ENCODE results near the gene RIPOR1.

The RIPOR1 gene

GRCh38 chr16:67539691-67540635 is 11.3 kb downstream of the RIPOR1 start:
- DNase-seq (ENCODE audit: low read depth), result no peak
- no peak overlapping the region for H3K4me3 ChIP-seq (ENCODE audit: control insufficient read depth, low read depth, low read length)
- TF ChIP-seq CTCF (IDR thresholded peaks at IDR 0.05; ENCODE audit: control insufficient read depth, insufficient read depth, low read depth, low read length, missing control alignments), result no peak

DNA sequence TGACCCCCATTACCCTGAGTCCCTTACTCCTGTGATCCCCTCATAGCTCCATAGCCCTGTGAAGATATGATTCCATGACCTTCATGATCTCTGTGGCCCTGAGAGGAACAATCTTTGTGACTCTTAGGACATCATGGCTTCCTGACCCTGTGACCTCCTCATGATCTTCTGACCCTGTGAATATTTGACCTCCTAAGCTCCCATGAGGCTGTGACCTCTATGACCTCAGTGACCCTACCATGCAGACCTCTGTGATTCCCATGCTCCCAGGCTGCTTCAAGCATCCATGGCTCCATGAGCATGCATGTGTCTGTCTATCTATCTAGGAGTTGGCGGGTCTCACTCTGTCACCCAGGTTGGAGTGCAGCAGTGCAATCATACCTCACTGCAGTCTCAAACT is 12.1 kb downstream of the RIPOR1 start:
- no peak for TF ChIP-seq CTCF (IDR thresholded peaks at IDR 0.05; ENCODE audit: control insufficient read depth, insufficient read depth, low read depth, low read length, missing control alignments)
- no peak overlapping the region for H3K4me3 ChIP-seq (ENCODE audit: control insufficient read depth, low read depth, low read length)
- DNase-seq (ENCODE audit: low read depth), result no peak

GRCh38 chr16:67541391-67542263 is 13.0 kb downstream of the RIPOR1 start:
- no peak for DNase-seq (ENCODE audit: low read depth)
- no peak for TF ChIP-seq CTCF (IDR thresholded peaks at IDR 0.05; ENCODE audit: control insufficient read depth, insufficient read depth, low read depth, low read length, missing control alignments)
- H3K4me3 ChIP-seq (ENCODE audit: control insufficient read depth, low read depth, low read length), result no peak overlapping the region

DNA sequence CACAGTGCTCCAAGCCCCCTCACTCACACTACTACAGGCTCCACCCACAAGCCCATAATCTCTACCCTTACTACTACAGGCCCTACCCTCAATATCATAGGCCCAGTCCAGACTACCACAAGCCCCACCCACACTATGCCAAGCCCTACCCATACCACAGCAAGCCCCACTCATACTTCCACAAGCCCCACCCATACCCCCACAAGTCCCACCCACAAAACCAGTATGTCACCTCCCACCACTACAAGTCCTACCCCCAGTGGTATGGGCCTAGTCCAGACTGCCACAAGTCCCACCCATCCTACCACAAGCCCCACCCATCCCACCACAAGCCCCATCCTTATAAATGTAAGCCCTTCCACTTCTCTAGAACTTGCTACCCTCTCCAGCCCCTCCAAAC is 13.8 kb downstream of the RIPOR1 start:
- H3K4me3 ChIP-seq (ENCODE audit: control insufficient read depth, low read depth, low read length), result no peak overlapping the region
- no peak for TF ChIP-seq CTCF (IDR thresholded peaks at IDR 0.05; ENCODE audit: control insufficient read depth, insufficient read depth, low read depth, low read length, missing control alignments)
- DNase-seq (ENCODE audit: low read depth), result no peak

DNA sequence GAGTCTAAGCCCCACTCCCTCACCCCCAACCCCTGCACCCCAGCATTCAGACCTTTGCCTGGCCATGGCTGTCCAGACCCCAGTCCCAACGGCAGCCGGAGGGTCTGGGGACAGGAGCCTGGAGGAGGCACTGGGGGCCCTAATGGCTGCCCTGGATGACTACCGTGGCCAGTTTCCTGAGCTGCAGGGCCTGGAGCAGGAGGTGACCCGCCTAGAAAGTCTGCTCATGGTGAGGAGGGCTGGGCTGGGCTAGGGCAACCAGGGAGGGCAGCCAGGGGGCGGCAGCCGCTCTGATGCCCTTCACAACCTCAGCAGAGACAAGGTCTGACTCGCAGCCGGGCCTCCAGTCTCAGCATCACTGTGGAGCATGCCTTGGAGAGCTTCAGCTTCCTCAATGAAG is 14.4 kb downstream of the RIPOR1 start:
- no peak for TF ChIP-seq CTCF (IDR thresholded peaks at IDR 0.05; ENCODE audit: control insufficient read depth, insufficient read depth, low read depth, low read length, missing control alignments)
- no peak overlapping the region for H3K4me3 ChIP-seq (ENCODE audit: control insufficient read depth, low read depth, low read length)
- DNase-seq (ENCODE audit: low read depth), result no peak

DNA sequence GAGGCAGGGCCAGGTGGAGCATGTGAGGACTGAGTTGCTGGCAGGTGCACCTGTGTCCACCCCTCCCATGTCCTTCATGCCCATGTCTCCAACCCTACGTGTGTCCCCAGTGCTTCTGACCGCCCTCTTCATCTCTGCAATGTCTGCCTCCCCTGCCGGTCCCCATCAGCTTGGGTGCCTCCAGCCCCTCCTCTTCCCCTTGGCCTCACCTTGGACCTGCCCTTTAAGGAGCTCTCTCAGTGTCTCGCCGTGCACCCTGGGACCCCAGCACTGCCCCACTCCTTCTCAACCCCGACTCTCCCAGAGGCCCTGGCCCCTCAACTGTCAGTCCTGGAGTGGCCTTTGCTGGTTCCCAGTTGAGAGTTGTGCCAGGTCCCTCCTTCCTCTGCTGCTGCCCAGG is 15.0 kb downstream of the RIPOR1 start:
- TF ChIP-seq CTCF (IDR thresholded peaks at IDR 0.05; ENCODE audit: control insufficient read depth, insufficient read depth, low read depth, low read length, missing control alignments), result no peak
- H3K4me3 ChIP-seq (ENCODE audit: control insufficient read depth, low read depth, low read length), result no peak overlapping the region

More for the DNA sequence above, 15.0 kb downstream of the RIPOR1 start:
- DNase-seq (ENCODE audit: low read depth), result no peak
